ENCODE data around the gene HIVEP3. TPM values are rescaled to one million over a fixed set of nuclear protein-coding genes. Genes with fewer than 3 reads are reported as not detected.

The HIVEP3 gene
- polyA plus RNA-seq, 1 donor (not counting 4 experiments of a cell fraction or from before 2014, with no cell fraction given): 1.1 TPM

GRCh38 chr1:41591891-41592290 lies 326.8 kb downstream of the HIVEP3 start:
- no peaks in the 10 kb centered on the region for H3K36me3 ChIP-seq (ENCODE audit: control insufficient read depth in 2 of 2, extremely low read depth in 1 of 2, insufficient read depth in 2 of 2, low read length in 2 of 2)
- H3K4me3 ChIP-seq (ENCODE audit: control insufficient read depth in 2 of 3, extremely low read depth in 1 of 3, insufficient read depth in 2 of 3, low read depth in 1 of 3, low read length in 3 of 3): no peak overlapping the region
- TF ChIP-seq CTCF (optimal IDR thresholded peaks at IDR 0.05 in 1 of 3, IDR thresholded peaks at IDR 0.05 in 1 of 3, conservative IDR thresholded peaks at IDR 0.05 in 1 of 3; ENCODE audit: extremely low read depth in 1 of 3, insufficient read depth in 2 of 3, low read length in 3 of 3) (no peak), EZH2 (IDR thresholded peaks at IDR 0.05; ENCODE audit: low read length) (no peak)
- no peak overlapping the region for H2AFZ ChIP-seq (ENCODE audit: control insufficient read depth, low read length)
- no peaks in the 10 kb centered on the region for H3K79me2 ChIP-seq (ENCODE audit: control insufficient read depth, insufficient read depth, low read length)
- H3K9me3 ChIP-seq (ENCODE audit: control insufficient read depth, low read depth, low read length): no peaks in the 10 kb centered on the region
- H3K27ac ChIP-seq (ENCODE audit: control insufficient read depth, insufficient read depth, low read length): no peak overlapping the region
- FAIRE-seq (no peak), DNase-seq (ENCODE audit: low read depth, low spot score) (no peak)
- no peak overlapping the region for H3K9ac ChIP-seq (ENCODE audit: control insufficient read depth, extremely low read depth, insufficient read depth, low read length)
- dilution Hi-C loops (cut with MboI; ENCODE audit: extremely low pct_ligation_motif_present, low sequenced_read_pairs): no loop called here
- H3K9me1 ChIP-seq (ENCODE audit: control insufficient read depth, extremely low read depth, insufficient read depth, low read length): no peaks in the 10 kb centered on the region
- H3K4me1 ChIP-seq (ENCODE audit: control insufficient read depth, extremely low read depth, insufficient read depth, low read length): no peaks in the 10 kb centered on the region
- H4K20me1 ChIP-seq (ENCODE audit: control insufficient read depth, extremely low read depth, insufficient read depth, low read length): no peaks in the 10 kb centered on the region
- H3K27me3 ChIP-seq (ENCODE audit: control insufficient read depth, extremely low read depth, insufficient read depth, low read length): no peaks in the 10 kb centered on the region
- H3K4me2 ChIP-seq (ENCODE audit: control insufficient read depth, extremely low read depth, insufficient read depth, low read depth, low read length): no peak overlapping the region

- H3K79me2 ChIP-seq (ENCODE audit: control insufficient read depth, insufficient read depth, low read length): no peaks in the 10 kb centered on the region
- no peak overlapping the region for H3K9ac ChIP-seq (ENCODE audit: control insufficient read depth, extremely low read depth, insufficient read depth, low read length)
- no peak for TF ChIP-seq CTCF (optimal IDR thresholded peaks at IDR 0.05 in 1 of 3, IDR thresholded peaks at IDR 0.05 in 1 of 3, conservative IDR thresholded peaks at IDR 0.05 in 1 of 3; ENCODE audit: extremely low read depth in 1 of 3, insufficient read depth in 2 of 3, low read length in 3 of 3)
- TF ChIP-seq EZH2 (IDR thresholded peaks at IDR 0.05; ENCODE audit: low read length): no peak
- no peak overlapping the region for H3K27ac ChIP-seq (ENCODE audit: control insufficient read depth, insufficient read depth, low read length)
- no peak for DNase-seq (ENCODE audit: low read depth, low spot score)
- H3K27me3 ChIP-seq (ENCODE audit: control insufficient read depth, extremely low read depth, insufficient read depth, low read length): no peaks in the 10 kb centered on the region
- no peak overlapping the region for H3K4me2 ChIP-seq (ENCODE audit: control insufficient read depth, extremely low read depth, insufficient read depth, low read depth, low read length)
- no peaks in the 10 kb centered on the region for H3K9me3 ChIP-seq (ENCODE audit: control insufficient read depth, low read depth, low read length)
- no peaks in the 10 kb centered on the region for H3K9me1 ChIP-seq (ENCODE audit: control insufficient read depth, extremely low read depth, insufficient read depth, low read length)
- H3K4me3 ChIP-seq (ENCODE audit: control insufficient read depth in 2 of 3, extremely low read depth in 1 of 3, insufficient read depth in 2 of 3, low read depth in 1 of 3, low read length in 3 of 3): no peak overlapping the region
- dilution Hi-C loops (cut with MboI; ENCODE audit: extremely low pct_ligation_motif_present, low sequenced_read_pairs): no loop called here
- no peaks in the 10 kb centered on the region for H3K4me1 ChIP-seq (ENCODE audit: control insufficient read depth, extremely low read depth, insufficient read depth, low read length)
- no peaks in the 10 kb centered on the region for H3K36me3 ChIP-seq (ENCODE audit: control insufficient read depth in 2 of 2, extremely low read depth in 1 of 2, insufficient read depth in 2 of 2, low read length in 2 of 2)
- no peaks in the 10 kb centered on the region for H4K20me1 ChIP-seq (ENCODE audit: control insufficient read depth, extremely low read depth, insufficient read depth, low read length)
- H2AFZ ChIP-seq (ENCODE audit: control insufficient read depth, low read length): no peak overlapping the region
- no peak for FAIRE-seq
Measured at GRCh38 chr1:41590331-41590730, 328.4 kb downstream of the HIVEP3 start.

Measured in keratinocyte (primary cell).